Measurements from ENCODE around the gene OTUB1. TPM values are rescaled to one million over a fixed set of nuclear protein-coding genes. Genes with fewer than 3 reads are reported as not detected.

OTUB1 gene
- total RNA-seq, 1 donor from 2014 or later: 51.3 TPM

GRCh38 chr11:64041846-64042245, 55.6 kb downstream of the OTUB1 start:
- Mint-ChIP-seq H3K36me3 (no peaks in the 10 kb centered on the region), H3K27me3 (ENCODE audit: insufficient read depth, low read depth) (peaks cover 12% of the 10 kb centered on the region), H3K27ac (no peak overlapping the region), H3K4me3 (no peak overlapping the region), H3K4me1 (peaks cover 37% of the 10 kb centered on the region), H3K9me3 (no peaks in the 10 kb centered on the region)
- Histone ChIP-seq H3F3A (ENCODE audit: low read depth) (peaks cover 10% of the 10 kb centered on the region), H3K27ac (no peak overlapping the region), H3K4me1 (peaks cover 23% of the 10 kb centered on the region), H3K4me2 (peak overlapping the region; percentile 10), H4K20me1 (ENCODE audit: low read depth) (peaks cover 30% of the 10 kb centered on the region), H3K79me2 (ENCODE audit: low read depth) (no peaks in the 10 kb centered on the region), H2AFZ (replicated peaks) (no peak overlapping the region), H3K36me3 (no peaks in the 10 kb centered on the region), H3K4me3 (no peak overlapping the region), H3K9me3 (ENCODE audit: low read depth) (no peaks in the 10 kb centered on the region), H3K9ac (no peak overlapping the region), H3K27me3 (peaks cover 51% of the 10 kb centered on the region)
- no peak for TF ChIP-seq EZH2 (IDR thresholded peaks at IDR 0.05)
- TF ChIP-seq, protein P1, sequence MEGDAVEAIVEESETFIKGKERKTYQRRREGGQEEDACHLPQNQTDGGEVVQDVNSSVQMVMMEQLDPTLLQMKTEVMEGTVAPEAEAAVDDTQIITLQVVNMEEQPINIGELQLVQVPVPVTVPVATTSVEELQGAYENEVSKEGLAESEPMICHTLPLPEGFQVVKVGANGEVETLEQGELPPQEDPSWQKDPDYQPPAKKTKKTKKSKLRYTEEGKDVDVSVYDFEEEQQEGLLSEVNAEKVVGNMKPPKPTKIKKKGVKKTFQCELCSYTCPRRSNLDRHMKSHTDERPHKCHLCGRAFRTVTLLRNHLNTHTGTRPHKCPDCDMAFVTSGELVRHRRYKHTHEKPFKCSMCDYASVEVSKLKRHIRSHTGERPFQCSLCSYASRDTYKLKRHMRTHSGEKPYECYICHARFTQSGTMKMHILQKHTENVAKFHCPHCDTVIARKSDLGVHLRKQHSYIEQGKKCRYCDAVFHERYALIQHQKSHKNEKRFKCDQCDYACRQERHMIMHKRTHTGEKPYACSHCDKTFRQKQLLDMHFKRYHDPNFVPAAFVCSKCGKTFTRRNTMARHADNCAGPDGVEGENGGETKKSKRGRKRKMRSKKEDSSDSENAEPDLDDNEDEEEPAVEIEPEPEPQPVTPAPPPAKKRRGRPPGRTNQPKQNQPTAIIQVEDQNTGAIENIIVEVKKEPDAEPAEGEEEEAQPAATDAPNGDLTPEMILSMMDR (IDR thresholded peaks at IDR 0.05): no peak
- no peak for TF ChIP-seq EZH2phosphoT487 (IDR thresholded peaks at IDR 0.05)
- DNase-seq (ENCODE audit: low spot score): no peak

DNA sequence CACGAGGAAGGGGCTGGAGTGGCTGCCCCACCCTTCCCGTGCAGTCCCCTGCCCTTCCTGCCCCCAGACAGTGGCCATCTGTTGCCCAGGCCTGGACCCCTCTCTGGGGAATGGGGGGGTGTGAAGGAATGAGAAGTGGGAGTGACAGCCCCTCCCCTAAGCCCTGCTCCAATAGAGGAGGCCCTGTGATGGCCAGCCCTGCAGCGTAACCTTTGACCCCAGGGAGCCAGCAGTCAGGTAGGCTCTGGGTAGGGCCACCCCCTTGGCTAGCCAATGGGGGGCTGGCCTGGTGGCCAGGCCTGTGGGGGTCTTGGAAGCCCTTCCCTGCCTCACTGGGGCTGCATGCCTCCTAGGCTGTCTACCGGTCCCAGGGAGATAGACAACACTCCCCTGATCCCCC, 56.1 kb downstream of the OTUB1 start:
- no peaks in the 10 kb centered on the region for H3K79me2 ChIP-seq (ENCODE audit: low read depth)
- H4K20me1 ChIP-seq (ENCODE audit: low read depth): peaks cover 26% of the 10 kb centered on the region
- peaks cover 47% of the 10 kb centered on the region for H3K27me3 ChIP-seq
- peaks cover 9% of the 10 kb centered on the region for H3F3A ChIP-seq (ENCODE audit: low read depth)
- H3K9me3 ChIP-seq (ENCODE audit: low read depth): no peaks in the 10 kb centered on the region
- Mint-ChIP-seq H3K36me3 (no peaks in the 10 kb centered on the region), H3K9me3 (no peaks in the 10 kb centered on the region), H3K4me1 (peaks cover 38% of the 10 kb centered on the region), H3K4me3 (no peak overlapping the region), H3K27ac (no peak overlapping the region), H3K27me3 (ENCODE audit: insufficient read depth, low read depth) (peaks cover 13% of the 10 kb centered on the region)
- no peaks in the 10 kb centered on the region for H3K36me3 ChIP-seq
- H3K4me3 ChIP-seq: no peak overlapping the region
- TF ChIP-seq EZH2 (IDR thresholded peaks at IDR 0.05): no peak
- TF ChIP-seq, protein P1 (IDR thresholded peaks at IDR 0.05): no peak
- TF ChIP-seq EZH2phosphoT487 (IDR thresholded peaks at IDR 0.05): no peak
- no peak overlapping the region for H2AFZ ChIP-seq (replicated peaks)
- H3K27ac ChIP-seq: no peak overlapping the region
- H3K9ac ChIP-seq: no peak overlapping the region
- peak overlapping the region; percentile 10 for H3K4me2 ChIP-seq
- DNase-seq (ENCODE audit: low spot score): peak; percentile 43
- H3K4me1 ChIP-seq: peaks cover 20% of the 10 kb centered on the region

GRCh38 chr11:64043545-64043944, 57.3 kb downstream of the OTUB1 start:
- no peak for DNase-seq (ENCODE audit: low spot score)
- no peak overlapping the region for H3K27ac Mint-ChIP-seq
- H3K4me2 ChIP-seq: no peak overlapping the region
- peaks cover 12% of the 10 kb centered on the region for H3K27me3 Mint-ChIP-seq (ENCODE audit: insufficient read depth, low read depth)
- no peak overlapping the region for H2AFZ ChIP-seq (replicated peaks)
- H3K4me1 ChIP-seq: peaks cover 27% of the 10 kb centered on the region
- no peaks in the 10 kb centered on the region for H3K79me2 ChIP-seq (ENCODE audit: low read depth)
- TF ChIP-seq, protein P1 (IDR thresholded peaks at IDR 0.05): no peak
- no peak for TF ChIP-seq EZH2phosphoT487 (IDR thresholded peaks at IDR 0.05)
- no peak for TF ChIP-seq EZH2 (IDR thresholded peaks at IDR 0.05)
- peak overlapping the region; percentile 65 for H3K4me3 Mint-ChIP-seq
- no peak overlapping the region for H3K4me3 ChIP-seq
- peaks cover 44% of the 10 kb centered on the region for H3K4me1 Mint-ChIP-seq
- H3F3A ChIP-seq (ENCODE audit: low read depth): peaks cover 9% of the 10 kb centered on the region
- H3K27ac ChIP-seq: no peak overlapping the region
- H4K20me1 ChIP-seq (ENCODE audit: low read depth): peaks cover 23% of the 10 kb centered on the region
- no peaks in the 10 kb centered on the region for H3K36me3 Mint-ChIP-seq
- H3K9ac ChIP-seq: no peak overlapping the region
- H3K9me3 Mint-ChIP-seq: no peaks in the 10 kb centered on the region
- no peaks in the 10 kb centered on the region for H3K36me3 ChIP-seq
- no peaks in the 10 kb centered on the region for H3K9me3 ChIP-seq (ENCODE audit: low read depth)
- peaks cover 34% of the 10 kb centered on the region for H3K27me3 ChIP-seq
